ENCODE results near the gene ASNSD1.
"Not testable (repeated sequence)": the region's sequence is repeated elsewhere in the genome, so short reads cannot be mapped to it uniquely, and the experiment has no call there.

The ASNSD1 gene

DNA sequence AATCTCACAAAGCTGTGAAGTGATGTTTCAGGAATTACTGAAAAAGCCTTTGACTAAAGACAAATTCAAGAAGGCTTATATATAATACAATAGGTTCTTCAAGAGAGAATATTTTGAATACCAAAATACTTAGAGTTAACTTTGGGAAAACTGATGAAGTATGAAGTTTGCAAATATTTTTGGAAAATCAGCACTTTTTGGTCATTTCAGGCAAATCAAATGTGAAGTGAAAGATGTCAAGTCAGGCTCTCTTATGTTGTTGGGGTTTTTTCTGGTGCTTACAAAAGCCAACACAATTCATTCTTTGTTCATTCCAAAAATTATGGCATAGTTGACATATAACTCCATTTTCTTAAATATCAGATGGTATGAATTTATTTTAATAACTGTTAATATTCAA is 14.7 kb upstream of the ASNSD1 start:
- no peak for DNase-seq (ENCODE audit: low read depth in 2 of 2)

DNA sequence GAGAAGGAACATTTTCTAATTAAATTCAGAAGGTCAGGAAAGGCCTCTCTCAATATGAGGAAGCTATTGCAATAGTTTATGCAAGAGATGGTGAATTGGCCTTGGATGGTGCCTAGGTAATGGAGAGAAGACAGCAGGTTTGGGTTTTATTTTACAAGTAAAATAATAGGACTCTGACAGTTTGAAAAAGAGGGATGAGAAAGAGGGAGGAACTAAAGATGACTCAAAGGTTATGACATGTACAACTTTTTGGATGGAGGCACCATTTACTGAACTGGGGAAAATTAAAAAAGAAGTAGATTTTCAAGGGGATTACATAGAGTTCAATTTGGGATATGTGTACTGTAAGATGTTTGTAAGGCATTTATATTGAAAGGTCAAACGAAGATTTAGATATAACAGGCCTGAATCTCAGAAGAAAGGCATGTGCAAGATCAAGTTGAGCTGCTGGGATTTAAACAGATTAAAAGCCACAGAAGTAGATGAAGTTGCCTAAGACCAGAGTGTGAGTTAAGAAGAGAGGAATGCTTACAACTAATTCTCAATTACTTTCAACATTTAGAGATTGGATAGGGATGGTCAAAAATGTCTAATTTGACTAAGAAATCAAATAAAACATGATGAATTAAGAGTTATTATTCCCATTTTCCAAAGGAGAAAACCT is 12.3 kb upstream of the ASNSD1 start:
- no peak for DNase-seq (ENCODE audit: low read depth in 2 of 2)

GRCh38 chr2:189651284-189651683 is 10.0 kb upstream of the ASNSD1 start:
- DNase-seq (ENCODE audit: low read depth in 2 of 2) = no peak

DNA sequence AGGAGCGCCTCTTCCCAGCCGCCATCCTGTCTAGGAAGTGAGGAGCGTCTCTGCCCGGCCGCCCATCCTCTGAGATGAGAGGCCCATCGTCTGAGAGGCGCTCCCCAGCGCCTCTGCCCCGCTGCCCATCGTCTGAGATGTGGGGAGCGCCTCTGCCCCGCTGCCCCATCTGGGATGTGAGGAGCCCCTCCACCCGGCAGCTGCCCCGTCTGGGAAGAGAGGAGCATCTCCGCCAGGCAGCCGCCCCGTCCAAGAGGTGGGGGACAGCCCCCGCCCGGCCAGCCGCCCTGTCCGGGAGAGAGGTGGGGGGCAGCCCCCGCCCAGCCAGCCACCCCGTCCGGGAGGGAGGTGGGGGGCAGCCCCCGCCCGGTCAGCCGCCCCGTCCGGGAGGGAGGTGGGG is 7.8 kb upstream of the ASNSD1 start:
- DNase-seq (ENCODE audit: low read depth in 2 of 2) = not testable (repeated sequence)

DNA sequence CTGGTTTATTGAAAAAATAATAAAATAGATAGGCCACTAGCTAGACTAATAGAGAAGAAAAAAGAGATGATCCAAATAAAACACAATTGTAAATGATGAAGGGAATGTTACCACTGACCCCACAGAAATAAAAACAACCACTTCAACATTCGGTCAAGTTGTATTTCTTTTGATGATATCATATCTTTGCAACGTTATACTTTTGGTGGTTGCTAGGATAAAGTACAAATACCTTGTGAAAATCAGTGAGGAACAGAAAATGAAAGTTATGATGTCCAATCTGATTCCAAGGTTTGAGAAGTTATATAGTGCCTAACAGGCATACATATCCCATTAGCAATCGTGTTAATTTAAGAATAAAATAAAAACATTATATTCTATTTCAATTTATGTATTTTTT is 6.6 kb upstream of the ASNSD1 start:
- no peak for DNase-seq (ENCODE audit: low read depth in 2 of 2)

DNA sequence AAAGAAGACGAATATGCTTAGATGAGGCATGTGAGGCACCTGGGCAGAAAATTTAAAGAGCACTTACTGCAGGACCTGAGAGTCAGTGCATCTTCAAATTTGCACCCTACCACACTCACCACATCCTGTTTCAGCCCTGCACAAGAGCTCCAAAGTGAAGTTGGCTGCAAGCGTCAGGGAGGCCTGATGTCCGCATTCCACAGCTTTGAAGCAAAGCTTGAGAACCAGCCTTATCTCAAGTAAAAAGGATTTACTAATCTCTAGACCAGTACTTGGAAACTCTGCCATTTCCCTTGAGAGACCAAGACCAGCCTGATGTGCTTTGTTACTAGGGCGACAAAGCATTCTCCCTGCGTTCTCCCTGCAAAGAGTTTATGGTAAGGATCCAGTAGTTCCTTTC is 3.4 kb upstream of the ASNSD1 start:
- no peak for DNase-seq (ENCODE audit: low read depth in 2 of 2)

DNA sequence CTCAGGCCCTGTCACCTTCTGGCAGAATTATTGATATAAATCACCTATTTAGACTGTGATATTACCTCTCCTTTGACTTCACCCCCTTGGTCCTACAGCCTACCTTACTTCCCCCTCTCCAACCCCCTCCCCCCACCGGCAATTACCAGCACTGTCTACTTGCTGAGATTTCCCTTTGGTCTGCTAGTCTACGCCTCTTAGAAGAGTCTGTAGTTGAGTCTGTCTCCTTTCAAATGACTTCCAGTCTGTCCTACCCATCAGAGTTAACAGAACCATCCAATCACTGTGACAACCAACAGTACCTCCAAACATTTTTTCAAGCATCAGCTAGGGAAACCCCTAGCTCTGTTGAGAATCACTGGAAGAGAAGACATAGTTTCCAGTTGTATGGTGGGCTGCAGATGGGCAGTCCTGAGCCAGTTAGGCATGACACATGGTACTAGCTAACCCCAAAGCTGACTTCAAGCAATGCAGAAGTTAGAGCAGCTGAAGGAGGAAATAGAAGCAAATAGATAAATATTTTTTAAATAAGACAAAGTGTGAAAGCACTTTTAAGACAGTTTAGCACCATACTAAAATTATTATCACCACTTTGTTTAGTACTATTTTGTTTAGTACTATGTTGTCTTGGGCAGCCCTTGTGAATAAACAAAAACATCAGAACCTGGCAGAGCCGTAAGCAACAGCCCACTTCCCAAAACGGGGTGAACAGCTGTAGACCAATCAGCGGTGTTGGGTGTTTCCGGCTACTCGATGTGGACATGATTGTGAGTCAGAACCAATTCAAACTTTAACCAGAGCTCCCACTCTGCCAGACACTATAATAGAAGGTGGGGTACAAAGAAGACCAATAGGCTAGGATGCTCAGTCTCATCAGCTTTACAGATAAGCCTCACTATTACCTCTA is 2.7 kb upstream of the ASNSD1 start:
- DNase-seq (ENCODE audit: low read depth in 2 of 2) = no peak

GRCh38 chr2:189659734-189660133 is 1.5 kb upstream of the ASNSD1 start:
- DNase-seq (ENCODE audit: low read depth in 2 of 2) = no peak

DNA sequence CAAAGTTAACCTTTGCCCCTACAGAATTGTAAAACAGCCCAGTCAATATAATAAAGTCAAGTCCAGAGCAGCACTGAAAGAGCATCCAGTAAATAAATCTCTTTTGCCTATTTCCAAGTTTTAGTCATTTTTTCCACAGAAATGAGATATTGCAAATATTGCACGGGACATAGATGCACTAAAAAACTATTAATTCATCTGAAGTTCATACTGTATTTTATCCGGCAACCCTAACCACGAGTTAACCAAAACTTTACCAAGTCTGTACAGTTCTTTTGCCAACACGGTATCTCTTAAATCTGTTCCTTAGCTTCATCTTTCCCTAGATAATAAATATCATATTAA is 484 bp upstream of the ASNSD1 start:
- DNase-seq (ENCODE audit: low read depth in 2 of 2) = no peak

- DNase-seq (ENCODE audit: low read depth in 2 of 2) = no peak
Observed at GRCh38 chr2:189661957-189662321, 680 bp downstream of the ASNSD1 start.

DNA sequence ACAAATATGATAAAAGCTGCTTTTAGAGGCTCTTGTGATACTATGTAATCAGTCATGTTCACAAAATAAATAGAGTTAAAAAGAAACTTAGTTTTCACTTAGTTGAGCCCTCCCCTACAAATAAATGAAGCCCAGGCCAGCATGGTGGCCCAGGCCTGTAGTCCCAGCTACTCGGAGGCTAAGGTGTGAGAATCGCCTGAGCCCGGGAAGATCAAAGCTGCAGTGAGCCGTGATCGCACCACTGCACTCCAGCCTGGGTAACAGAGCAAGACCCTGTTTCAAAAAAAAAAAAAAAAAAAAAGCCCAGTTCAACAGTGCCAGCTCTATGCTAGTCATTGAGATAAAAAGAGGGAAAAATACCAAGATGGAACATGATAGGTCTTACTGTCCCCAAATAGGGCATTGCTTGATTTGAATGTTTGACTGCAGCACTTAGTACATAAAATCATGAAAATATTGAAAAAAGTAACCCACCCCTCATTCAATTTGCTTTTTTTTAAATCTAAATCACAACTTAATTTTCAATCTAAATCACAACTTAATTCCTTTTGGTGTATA is 1.5 kb downstream of the ASNSD1 start:
- DNase-seq (ENCODE audit: low read depth in 2 of 2) = no peak

DNA sequence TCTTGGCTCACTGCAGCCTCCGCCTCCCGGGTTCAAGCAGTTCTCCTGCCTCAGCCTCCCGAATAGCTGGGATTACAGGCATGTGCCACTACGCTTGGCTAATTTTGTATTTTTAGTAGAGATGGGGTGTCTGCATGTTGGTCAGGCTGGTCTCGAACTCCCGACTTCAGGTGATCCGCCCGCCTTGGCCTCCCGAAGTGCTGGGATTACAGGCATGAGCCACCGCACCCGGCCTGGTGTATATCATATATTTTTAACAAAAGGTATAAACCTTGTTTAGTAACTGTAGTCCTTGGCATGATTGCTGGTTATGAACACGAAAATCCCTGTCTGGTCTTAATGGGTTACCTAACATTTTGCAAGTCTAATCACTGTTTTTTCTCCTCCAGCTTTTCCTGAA is 2.1 kb downstream of the ASNSD1 start:
- DNase-seq (ENCODE audit: low read depth in 2 of 2) = not testable (repeated sequence)

- no peak for DNase-seq (ENCODE audit: low read depth in 2 of 2)
Observed at GRCh38 chr2:189669913-189670312, 8.7 kb downstream of the ASNSD1 start.

- DNase-seq (ENCODE audit: low read depth in 2 of 2) = no peak
Observed at GRCh38 chr2:189673661-189674373, 12.6 kb downstream of the ASNSD1 start.

DNA sequence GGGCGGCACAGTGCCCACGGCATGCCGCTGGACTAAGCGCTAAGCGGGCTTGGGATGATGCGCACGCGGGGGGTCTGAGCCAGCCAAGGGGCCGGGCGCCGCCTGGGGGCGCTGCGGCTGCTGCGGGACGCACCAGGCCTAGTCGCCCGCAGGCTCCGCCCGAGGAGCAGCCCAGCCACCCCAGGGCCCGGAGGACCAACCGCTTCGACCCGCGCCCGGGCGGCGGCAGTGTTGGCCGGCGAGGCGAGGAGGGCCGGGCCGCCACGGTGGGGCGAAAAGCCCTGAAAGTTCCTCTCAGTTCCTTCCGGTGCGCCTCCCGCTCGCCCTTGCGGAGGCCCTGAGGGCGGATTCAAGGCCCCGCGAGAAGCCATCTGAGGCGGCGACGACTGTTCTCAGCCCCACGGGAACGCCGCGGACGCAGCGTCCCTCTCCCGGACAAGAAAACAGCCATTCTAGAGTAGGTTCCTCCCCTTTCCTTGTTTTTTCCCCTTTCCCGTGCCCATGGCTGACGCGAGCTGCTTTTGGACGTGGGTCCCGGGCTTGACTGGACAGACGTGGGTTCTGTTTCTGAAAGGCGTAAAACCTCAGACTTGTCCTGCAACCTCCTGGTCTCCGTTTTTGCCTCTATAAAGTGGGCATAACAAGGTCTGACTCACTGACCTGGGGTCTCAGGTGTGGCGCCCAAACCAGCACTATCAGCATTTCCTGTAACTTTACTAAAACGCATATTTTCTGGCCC is 13.3 kb downstream of the ASNSD1 start, which contains the start of gene ANKAR:
Gene ANKAR (plus strand): TSS at position 297 of the 739 bp plus-strand sequence. CDS start 1,821 bp downstream, outside the sequence.
- peak; percentile 57 to 71 for DNase-seq (ENCODE audit: low read depth in 2 of 2)

DNA sequence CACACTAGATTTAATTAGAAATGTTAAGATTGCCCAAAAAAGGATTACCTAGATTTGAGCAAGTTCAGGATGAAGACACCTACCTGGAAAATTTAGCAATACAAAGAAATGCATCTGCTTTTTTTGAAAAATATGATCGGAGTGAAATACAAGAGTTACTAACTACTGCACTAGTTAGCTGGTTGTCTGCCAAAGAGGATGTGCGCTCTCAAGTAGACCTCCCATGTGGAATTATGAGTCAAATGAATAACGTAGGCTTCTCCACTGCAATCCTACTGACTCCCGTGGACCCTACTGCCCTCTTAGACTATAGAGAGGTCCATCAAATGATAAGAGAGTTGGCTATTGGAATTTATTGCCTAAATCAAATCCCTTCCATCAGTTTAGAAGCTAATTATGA is 15.2 kb downstream of the ASNSD1 start:
- DNase-seq (ENCODE audit: low read depth in 2 of 2) = no peak

DNA sequence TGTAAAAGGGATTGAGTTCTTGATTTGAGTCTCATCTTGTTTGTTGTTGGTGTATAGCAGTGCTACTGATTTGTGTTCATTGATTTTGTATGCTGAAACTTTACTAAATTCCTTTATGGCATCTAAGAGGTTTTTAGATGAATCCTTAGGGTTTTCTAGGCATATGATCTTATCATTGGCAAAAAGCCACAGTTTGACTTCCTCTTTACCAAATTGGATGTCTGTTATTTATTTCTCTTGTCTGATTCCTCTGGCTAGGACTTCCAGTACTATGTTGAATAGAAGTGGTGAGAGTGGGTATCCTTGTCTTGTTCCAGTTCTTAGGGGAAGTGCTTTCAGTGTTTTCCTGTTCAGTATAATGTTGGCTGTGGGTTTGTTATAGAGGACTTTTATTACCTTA is 18.0 kb downstream of the ASNSD1 start:
- DNase-seq (ENCODE audit: low read depth in 2 of 2) = no peak

GRCh38 chr2:189681203-189681602 is 19.9 kb downstream of the ASNSD1 start:
- DNase-seq (ENCODE audit: low read depth in 2 of 2) = no peak

DNA sequence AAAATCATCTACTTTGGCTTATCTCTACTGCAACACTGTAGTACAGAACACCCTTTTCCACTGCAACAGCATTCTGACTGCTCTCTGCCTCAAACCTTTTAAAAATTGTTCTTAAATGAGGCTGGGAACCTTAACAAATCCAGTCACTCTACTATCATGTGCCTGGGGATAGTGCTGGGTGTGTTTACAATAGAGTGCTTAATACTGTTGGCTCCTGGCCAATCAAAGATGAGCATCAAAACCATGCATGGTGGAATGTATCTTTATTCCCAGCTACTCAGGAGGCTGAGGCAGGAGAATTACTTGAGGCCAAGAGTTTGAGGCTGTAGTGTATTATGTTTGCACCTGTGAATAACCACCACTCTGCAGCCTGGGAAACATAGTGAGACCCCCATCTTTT is 20.6 kb downstream of the ASNSD1 start:
- no peak for DNase-seq (ENCODE audit: low read depth in 2 of 2)

- DNase-seq (ENCODE audit: low read depth in 2 of 2) = no peak
Observed at GRCh38 chr2:189683348-189683747, 22.1 kb downstream of the ASNSD1 start.

DNA sequence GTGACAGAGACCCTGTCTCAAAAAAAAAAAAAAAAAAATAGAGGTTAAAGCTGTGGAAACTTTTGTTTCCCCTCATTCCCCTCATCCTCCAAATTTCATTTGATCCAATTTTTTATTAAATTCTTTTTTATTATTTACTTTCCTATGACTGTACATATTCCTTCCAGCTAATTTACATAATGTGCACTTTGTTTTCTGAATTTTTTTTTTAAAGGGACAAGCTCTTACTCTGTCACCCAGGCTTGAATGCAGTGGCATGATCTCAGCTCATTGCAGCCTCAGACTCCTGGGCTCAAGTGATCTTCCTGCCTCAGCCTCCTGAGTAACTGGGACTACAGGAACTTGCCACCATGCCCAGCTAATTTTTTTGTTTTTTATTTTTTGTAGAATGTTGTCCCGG is 23.6 kb downstream of the ASNSD1 start:
- no peak for DNase-seq (ENCODE audit: low read depth in 2 of 2)
